NB4 (cell line): ENCODE results near the gene SERPINB7.

ENCODE experiments used
- DNase-seq: peaks from one replicate; pipeline ENCODE4 v3.0.0; 2010; ENCODE audit warnings: low read depth
- H3K4me3 ChIP-seq: one replicate; pipeline ENCODE4 v1.5.1; 2011; ENCODE audit warnings: mild to moderate bottlenecking, low read depth, low read length, moderate library complexity
- MYC ChIP-seq: IDR thresholded peaks from 2 replicates; pipeline ENCODE4 v1.6.1; 2011; ENCODE audit warnings: low read depth, low read length
- POLR2A ChIP-seq: IDR thresholded peaks from 2 replicates; pipeline ENCODE4 v1.6.1; 2011; ENCODE audit warnings: mild to moderate bottlenecking; ENCODE audit not compliant: insufficient read length; ENCODE audit errors: extremely low read depth
- TF ChIP-seq, protein P1 (sequence below): IDR thresholded peaks from 2 replicates; pipeline ENCODE4 v1.6.1; 2011; ENCODE audit warnings: low read depth, low read length
- TF ChIP-seq, protein P2 (sequence below): IDR thresholded peaks from one replicate; pipeline ENCODE4 v1.5.1; 2012; ENCODE audit warnings: low read depth, low read length

SERPINB7 gene

DNA sequence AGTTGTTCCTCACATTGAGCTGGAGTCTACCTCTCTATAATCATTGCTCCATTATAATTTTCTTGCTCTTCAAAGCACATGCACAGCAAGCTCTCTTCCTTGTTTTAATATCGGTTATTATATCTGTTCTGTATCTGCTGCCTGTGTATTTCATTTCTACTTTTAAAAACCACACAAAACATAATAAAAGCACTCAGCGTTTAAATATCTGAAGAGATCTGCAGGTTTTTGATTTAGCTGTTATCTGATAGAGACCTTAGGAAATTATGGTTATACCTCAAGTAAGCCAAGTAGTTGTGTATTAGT is 49.0 kb downstream of the SERPINB7 start:
- TF ChIP-seq, protein P1, sequence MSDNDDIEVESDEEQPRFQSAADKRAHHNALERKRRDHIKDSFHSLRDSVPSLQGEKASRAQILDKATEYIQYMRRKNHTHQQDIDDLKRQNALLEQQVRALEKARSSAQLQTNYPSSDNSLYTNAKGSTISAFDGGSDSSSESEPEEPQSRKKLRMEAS = no peak
- TF ChIP-seq, protein P2, sequence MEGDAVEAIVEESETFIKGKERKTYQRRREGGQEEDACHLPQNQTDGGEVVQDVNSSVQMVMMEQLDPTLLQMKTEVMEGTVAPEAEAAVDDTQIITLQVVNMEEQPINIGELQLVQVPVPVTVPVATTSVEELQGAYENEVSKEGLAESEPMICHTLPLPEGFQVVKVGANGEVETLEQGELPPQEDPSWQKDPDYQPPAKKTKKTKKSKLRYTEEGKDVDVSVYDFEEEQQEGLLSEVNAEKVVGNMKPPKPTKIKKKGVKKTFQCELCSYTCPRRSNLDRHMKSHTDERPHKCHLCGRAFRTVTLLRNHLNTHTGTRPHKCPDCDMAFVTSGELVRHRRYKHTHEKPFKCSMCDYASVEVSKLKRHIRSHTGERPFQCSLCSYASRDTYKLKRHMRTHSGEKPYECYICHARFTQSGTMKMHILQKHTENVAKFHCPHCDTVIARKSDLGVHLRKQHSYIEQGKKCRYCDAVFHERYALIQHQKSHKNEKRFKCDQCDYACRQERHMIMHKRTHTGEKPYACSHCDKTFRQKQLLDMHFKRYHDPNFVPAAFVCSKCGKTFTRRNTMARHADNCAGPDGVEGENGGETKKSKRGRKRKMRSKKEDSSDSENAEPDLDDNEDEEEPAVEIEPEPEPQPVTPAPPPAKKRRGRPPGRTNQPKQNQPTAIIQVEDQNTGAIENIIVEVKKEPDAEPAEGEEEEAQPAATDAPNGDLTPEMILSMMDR = no peak
- TF ChIP-seq MYC (no peak), POLR2A (no peak)
- DNase-seq = no peak
- H3K4me3 ChIP-seq = no peak overlapping the region

DNA sequence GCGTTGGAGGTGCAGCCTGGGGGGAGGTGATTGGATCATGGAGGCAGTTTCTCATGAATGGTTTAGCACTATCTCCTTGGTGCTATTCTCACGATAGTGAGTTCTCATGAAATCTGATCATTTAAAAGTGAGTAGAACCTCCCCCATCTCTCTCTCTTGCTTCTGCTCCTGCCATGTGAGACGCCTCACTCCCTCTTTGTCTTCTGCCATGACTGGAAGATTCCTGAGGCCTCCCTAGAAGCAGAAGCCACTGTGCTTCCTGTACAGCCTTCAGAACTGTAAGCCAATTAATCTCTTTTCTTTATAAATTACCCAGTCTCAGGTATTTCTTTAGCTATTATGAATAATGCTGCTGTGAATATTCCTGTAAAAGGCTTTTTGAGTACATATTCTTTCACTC is 52.9 kb downstream of the SERPINB7 start:
- H3K4me3 ChIP-seq = no peak overlapping the region
- DNase-seq = no peak
- TF ChIP-seq, protein P2 = no peak
- TF ChIP-seq POLR2A (no peak), MYC (no peak)
- TF ChIP-seq, protein P1 = no peak

DNA sequence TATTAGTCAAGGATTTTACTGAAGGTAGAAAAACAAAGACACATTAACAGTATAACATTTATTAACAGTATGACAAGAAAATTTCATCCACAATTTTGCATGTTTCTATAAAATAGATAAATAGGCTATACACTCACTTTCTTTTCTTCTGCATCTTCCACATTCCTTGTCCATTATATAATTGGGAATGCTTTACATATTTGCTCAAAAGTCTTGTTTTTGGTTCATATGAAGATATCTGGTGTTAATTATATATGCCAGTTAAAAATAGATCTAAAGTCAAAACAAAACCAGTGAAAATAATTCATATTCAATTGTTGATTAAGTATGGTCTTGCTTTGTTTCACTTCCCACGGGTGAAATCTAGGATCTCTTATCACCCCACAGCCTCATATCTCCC is 53.4 kb downstream of the SERPINB7 start:
- no peak for DNase-seq
- TF ChIP-seq, protein P1 = no peak
- TF ChIP-seq MYC (no peak), POLR2A (no peak)
- TF ChIP-seq, protein P2 = no peak
- no peak overlapping the region for H3K4me3 ChIP-seq

DNA sequence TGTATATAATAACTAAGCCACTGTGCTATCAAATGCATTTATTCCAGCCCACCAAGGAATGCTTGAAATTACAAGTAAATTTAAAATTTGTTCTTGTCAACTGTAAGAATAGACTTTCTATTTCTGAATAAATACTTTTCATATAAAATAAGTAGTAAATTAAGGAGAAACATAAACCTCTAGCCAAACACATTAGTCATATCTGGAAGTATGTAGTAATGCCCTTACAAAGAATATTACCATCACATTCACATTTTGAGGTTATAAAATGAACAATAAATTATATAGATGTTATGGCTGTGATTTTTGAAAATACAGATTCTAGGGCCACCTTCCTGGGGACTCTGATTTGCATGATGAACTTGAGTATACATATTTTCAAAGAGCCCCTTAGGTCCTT is 54.7 kb downstream of the SERPINB7 start:
- no peak for TF ChIP-seq POLR2A
- TF ChIP-seq, protein P1 = no peak
- TF ChIP-seq, protein P2 = no peak
- TF ChIP-seq MYC = no peak
- DNase-seq = no peak
- H3K4me3 ChIP-seq = no peak overlapping the region

DNA sequence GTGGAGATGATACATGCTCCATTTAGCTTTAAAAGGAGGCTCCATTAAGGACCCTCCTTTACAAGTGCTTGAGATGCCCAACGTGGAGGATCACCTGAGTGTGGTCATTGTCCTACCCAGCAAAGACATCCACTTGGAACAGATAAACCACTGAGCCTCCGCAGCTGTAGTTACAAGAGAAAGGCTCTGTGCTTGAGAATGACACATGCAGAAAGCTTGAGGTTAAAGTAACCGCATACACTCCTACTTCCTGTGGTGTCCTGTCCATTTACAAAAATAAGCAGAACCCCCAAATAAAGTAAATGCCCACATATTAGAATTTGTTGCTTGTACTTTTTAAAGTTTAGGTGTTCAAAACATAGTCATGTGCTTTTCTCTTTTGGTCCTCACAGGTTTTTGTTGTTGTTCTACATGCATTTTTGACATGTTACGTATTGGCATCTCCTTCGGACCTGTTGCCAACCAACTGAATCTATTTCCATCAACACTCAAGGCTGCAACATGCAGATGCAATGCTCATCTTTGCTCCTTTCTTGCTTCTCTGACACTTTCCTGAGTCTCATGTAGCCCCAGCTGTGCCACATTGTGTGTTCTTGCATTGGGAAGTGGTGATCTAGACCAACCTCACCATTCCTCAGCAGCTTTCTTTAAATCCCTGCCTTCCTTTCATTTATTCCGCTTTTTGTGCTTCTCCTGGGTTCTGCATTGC is 56.0 kb downstream of the SERPINB7 start:
- DNase-seq = peak; percentile 87
- H3K4me3 ChIP-seq = no peak overlapping the region
- TF ChIP-seq MYC (no peak), POLR2A (no peak)
- TF ChIP-seq, protein P2 = no peak
- TF ChIP-seq, protein P1 = no peak

DNA sequence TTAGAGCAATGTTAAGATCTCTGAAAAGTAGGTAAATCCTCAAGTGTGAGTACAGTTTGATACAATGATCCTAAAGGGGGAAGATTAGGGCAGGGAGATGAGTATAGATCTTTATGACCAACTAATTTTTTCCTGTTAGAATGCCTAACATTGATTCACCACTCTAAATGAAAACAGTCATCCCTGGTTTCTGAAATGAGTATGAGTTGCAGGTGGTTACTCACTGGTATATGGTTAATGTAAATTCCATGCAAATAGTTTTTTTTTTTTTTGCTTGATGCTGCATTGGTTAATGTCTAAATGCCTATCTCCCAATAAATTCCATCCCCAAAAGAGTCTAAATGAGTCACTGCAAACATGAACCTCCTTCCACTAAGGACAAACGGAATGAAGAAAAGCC is 57.3 kb downstream of the SERPINB7 start:
- no peak for DNase-seq

More for the DNA sequence above, 57.3 kb downstream of the SERPINB7 start:
- TF ChIP-seq, protein P1 = no peak
- TF ChIP-seq MYC (no peak), POLR2A (no peak)
- TF ChIP-seq, protein P2 = no peak
- H3K4me3 ChIP-seq = no peak overlapping the region
